A673 (cell line): ENCODE data around the gene GPR27. TPM values are rescaled to one million over a fixed set of nuclear protein-coding genes. Genes with fewer than 3 reads are reported as not detected.

Source experiments
- BruUV-seq: library from RNA; stranded (reverse); fragments of 400-500 nt; replicated peaks from 2 replicates; lab custom pipeline; 2021; lab: Mats Ljungman, UMichigan
- CTCF ChIA-PET: fragments of 300-600 bp; sonication (Branson Sonifier 250); formaldehyde crosslinking; loops from one replicate; lab custom pipeline; 2022; ENCODE audit warnings: antibody characterized with exemption; lab: Charles Lee
- POLR2A ChIA-PET: fragments of 300-600 bp; sonication (Branson Sonifier 250); formaldehyde crosslinking; loops from one replicate; lab custom pipeline; 2022; ENCODE audit warnings: antibody characterized with exemption; ENCODE audit not compliant: low non-redundant PET; lab: Charles Lee
- DNase-seq: peaks from one replicate; pipeline ENCODE4 v3.0.0-alpha.2; 2015; ENCODE audit warnings: low spot score
- H3K27ac ChIP-seq: fragments of 200-600 bp; sonication (generic); 2 replicates; pipeline ENCODE4 v1.5.1; 2016; ENCODE audit warnings: mixed run types, low read depth, mild to moderate bottlenecking, mixed read lengths, antibody characterized with exemption, low read length; ENCODE audit not compliant: poor library complexity, severe bottlenecking
- H3K27me3 ChIP-seq: fragments of 200-600 bp; sonication (generic); replicated peaks from 2 replicates; pipeline ENCODE4 v1.6.1; 2017; ENCODE audit warnings: mixed run types, low read depth, mild to moderate bottlenecking, mixed read lengths, antibody characterized with exemption, low read length; ENCODE audit not compliant: insufficient read depth, poor library complexity
- H3K36me3 ChIP-seq: fragments of 200-600 bp; sonication (generic); 2 replicates; pipeline ENCODE4 v1.6.1; 2016; ENCODE audit warnings: mixed run types, mild to moderate bottlenecking, mixed read lengths, antibody characterized with exemption, low read length; ENCODE audit not compliant: insufficient read depth, poor library complexity, severe bottlenecking
- H3K4me1 ChIP-seq: fragments of 200-600 bp; sonication (generic); 2 replicates; pipeline ENCODE4 v1.6.1; 2017; ENCODE audit warnings: mixed run types, mild to moderate bottlenecking, mixed read lengths, antibody characterized with exemption, low read length; ENCODE audit not compliant: insufficient read depth, poor library complexity, severe bottlenecking
- H3K4me3 ChIP-seq: fragments of 200-600 bp; sonication (generic); 2 replicates; pipeline ENCODE4 v1.5.1; 2016; ENCODE audit warnings: low read depth, mixed run types, mild to moderate bottlenecking, mixed read lengths, low read length; ENCODE audit not compliant: poor library complexity, severe bottlenecking
- H3K9me3 ChIP-seq: fragments of 200-600 bp; sonication (generic); 2 replicates; pipeline ENCODE4 v1.6.1; 2016; ENCODE audit warnings: mixed run types, low read depth, mild to moderate bottlenecking, mixed read lengths, antibody characterized with exemption, low read length; ENCODE audit not compliant: poor library complexity, severe bottlenecking
- CTCF ChIP-seq: fragments of 300-800, 200-600 bp; sonication (generic); conservative IDR thresholded peaks from 2 replicates; pipeline ENCODE4 v1.5.1; 2017; ENCODE audit warnings: low read depth, mild to moderate bottlenecking, antibody characterized with exemption, low read length, moderate library complexity, mixed read lengths
- EZH2 ChIP-seq: fragments of 200-600 bp; sonication (generic); IDR thresholded peaks from 2 replicates; pipeline ENCODE4 v1.6.1; 2017; ENCODE audit warnings: borderline replicate concordance, low read depth, mild to moderate bottlenecking, mixed read lengths, antibody characterized with exemption, low read length; ENCODE audit not compliant: poor library complexity, severe bottlenecking
- intact Hi-C: fragments of 100-400 bp; cut with micrococcal nuclease; formaldehyde crosslinking; loops from one replicate; pipeline ENCODE4 v1.10.0; 2022; ENCODE audit not compliant: unreplicated experiment
- total RNA-seq: library from RNA; stranded (reverse); gene quantifications from 2 replicates; pipeline ENCODE4 v1.2.3, GENCODE V29; 2021

GPR27 gene
- total RNA-seq, 1 experiment from 2014 or later: 6.4 TPM

- Histone ChIP-seq H3K9me3 (no peaks in the 10 kb centered on the region), H3K27ac (no peak overlapping the region), H3K4me1 (no peaks in the 10 kb centered on the region), H3K4me3 (no peak overlapping the region), H3K27me3 (no peaks in the 10 kb centered on the region), H3K36me3 (no peaks in the 10 kb centered on the region)
- intact Hi-C loops: loop anchor here (10.0 kb wide), 2 partner anchors 1096 to 1356 kb away; no protein-coding TSS in a partner anchor
- peak; percentile 21 for DNase-seq
- ChIA-PET CTCF (no interaction called here), POLR2A (no interaction called here)
- TF ChIP-seq CTCF (no peak), EZH2 (no peak)
- BruUV-seq: no TSS peak
Measured at GRCh38 chr3:71728632-71729342, 24.9 kb upstream of the GPR27 start.

DNA sequence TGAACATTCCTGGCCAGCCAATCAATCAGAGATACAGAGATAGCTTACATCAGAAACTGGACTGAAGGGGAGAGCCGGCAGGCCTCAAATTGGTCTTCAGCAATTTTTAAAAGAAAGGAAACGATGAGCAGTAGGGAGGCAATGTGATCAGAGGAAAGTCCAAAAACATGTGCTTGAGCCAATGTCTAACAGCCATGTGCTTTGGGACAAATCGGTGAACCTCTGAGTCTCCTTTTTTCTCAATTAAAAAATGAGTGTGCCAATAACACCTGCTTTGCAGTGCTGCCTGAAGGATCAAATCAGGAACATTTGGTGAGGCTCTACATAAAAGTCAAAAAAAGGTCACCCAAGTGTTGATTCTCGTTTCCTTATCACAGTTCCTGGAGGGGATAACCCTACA is 21.0 kb upstream of the GPR27 start:
- ChIA-PET POLR2A (no interaction called here), CTCF (no interaction called here)
- Histone ChIP-seq H3K27ac (no peak overlapping the region), H3K27me3 (no peaks in the 10 kb centered on the region), H3K4me3 (no peak overlapping the region), H3K36me3 (no peaks in the 10 kb centered on the region), H3K9me3 (no peaks in the 10 kb centered on the region), H3K4me1 (no peaks in the 10 kb centered on the region)
- intact Hi-C loops: loop anchor here (5.0 kb wide), 1 partner anchor 125 kb away; no protein-coding TSS in a partner anchor
- TF ChIP-seq CTCF (no peak), EZH2 (no peak)
- BruUV-seq: no TSS peak
- DNase-seq: no peak

GRCh38 chr3:71733319-71733718 is 20.3 kb upstream of the GPR27 start:
- no peaks in the 10 kb centered on the region for H3K4me1 ChIP-seq
- ChIA-PET CTCF (no interaction called here), POLR2A (no interaction called here)
- no peak overlapping the region for H3K4me3 ChIP-seq
- TF ChIP-seq EZH2 (no peak), CTCF (no peak)
- no peaks in the 10 kb centered on the region for H3K36me3 ChIP-seq
- no peaks in the 10 kb centered on the region for H3K9me3 ChIP-seq
- intact Hi-C loops: loop anchor here (5.0 kb wide), 1 partner anchor 124 kb away; no protein-coding TSS in a partner anchor
- no peak overlapping the region for H3K27ac ChIP-seq
- no peaks in the 10 kb centered on the region for H3K27me3 ChIP-seq
- BruUV-seq: no TSS peak
- DNase-seq: no peak
